Measurements from ENCODE around the gene EMC6.

EMC6 gene

GRCh38 chr17:3656755-3657587 lies 11.6 kb upstream of the EMC6 start:
- no peak for DNase-seq

GRCh38 chr17:3657588-3657869 lies 11.1 kb upstream of the EMC6 start:
- DNase-seq: no peak

- DNase-seq: no peak
Observed at GRCh38 chr17:3657874-3658783, 10.5 kb upstream of the EMC6 start.

- DNase-seq: no peak
Observed at GRCh38 chr17:3658784-3659449, 9.7 kb upstream of the EMC6 start.

- DNase-seq: no peak
Observed at GRCh38 chr17:3659541-3660111, 9.0 kb upstream of the EMC6 start.

- no peak for DNase-seq
Observed at GRCh38 chr17:3660311-3660891, 8.2 kb upstream of the EMC6 start.

GRCh38 chr17:3663102-3664011 lies 5.3 kb upstream of the EMC6 start:
- no peak for DNase-seq

GRCh38 chr17:3665834-3666233 lies 2.8 kb upstream of the EMC6 start:
- DNase-seq: no peak

- no peak for DNase-seq
Observed at GRCh38 chr17:3666516-3666915, 2.1 kb upstream of the EMC6 start.

GRCh38 chr17:3667366-3668278 lies 990 bp upstream of the EMC6 start:
- peak in 1 of 5 donors; percentile 22 for DNase-seq

GRCh38 chr17:3669085-3669347 lies 404 bp downstream of the EMC6 start:
- no peak for DNase-seq

GRCh38 chr17:3669548-3669947 lies 936 bp downstream of the EMC6 start:
- DNase-seq: no peak

GRCh38 chr17:3672571-3672970 lies 4.0 kb downstream of the EMC6 start:
- DNase-seq: no peak

- DNase-seq: no peak
Observed at GRCh38 chr17:3675886-3676285, 7.3 kb downstream of the EMC6 start.

- no peak for DNase-seq
Observed at GRCh38 chr17:3678095-3678820, 9.6 kb downstream of the EMC6 start.

GRCh38 chr17:3678821-3679530 lies 10.4 kb downstream of the EMC6 start:
- DNase-seq: no peak

- DNase-seq: no peak
Observed at GRCh38 chr17:3679531-3680126, 11.0 kb downstream of the EMC6 start.

- no peak for DNase-seq
Observed at GRCh38 chr17:3681057-3681456, 12.4 kb downstream of the EMC6 start.

GRCh38 chr17:3681565-3681964 lies 13.0 kb downstream of the EMC6 start:
- DNase-seq: no peak
